Peyer's patch (tissue), 4 donors: ENCODE measurements around the gene GPATCH2.

ENCODE experiments used
- CTCF ChIP-seq, 6 experiments: fragments of 450-650 bp in 4 of 6; fragments of 200-600 bp in 2 of 6; sonication (generic) in 1 of 6; IDR thresholded peaks; one replicate each; pipeline ENCODE4 v1.5.1; 2017 to 2019; ENCODE audit warnings: antibody characterized with exemption in 6 of 6, mild to moderate bottlenecking in 3 of 6, moderate library complexity in 1 of 6
- POLR2A ChIP-seq, 2 donors: fragments of 450-650 bp; IDR thresholded peaks; one replicate each; pipeline ENCODE4 v1.5.1; 2017; ENCODE audit warnings: antibody characterized with exemption in 2 of 2, mild to moderate bottlenecking in 2 of 2, moderate library complexity in 2 of 2

GRCh38 chr1:217673387-217673786 is 42.5 kb upstream of the GPATCH2 start:
- TF ChIP-seq CTCF (IDR thresholded peaks at IDR 0.05), result no peak
- TF ChIP-seq POLR2A (IDR thresholded peaks at IDR 0.05), result no peak
